ENCODE results near the gene HCLS1.

DNA sequence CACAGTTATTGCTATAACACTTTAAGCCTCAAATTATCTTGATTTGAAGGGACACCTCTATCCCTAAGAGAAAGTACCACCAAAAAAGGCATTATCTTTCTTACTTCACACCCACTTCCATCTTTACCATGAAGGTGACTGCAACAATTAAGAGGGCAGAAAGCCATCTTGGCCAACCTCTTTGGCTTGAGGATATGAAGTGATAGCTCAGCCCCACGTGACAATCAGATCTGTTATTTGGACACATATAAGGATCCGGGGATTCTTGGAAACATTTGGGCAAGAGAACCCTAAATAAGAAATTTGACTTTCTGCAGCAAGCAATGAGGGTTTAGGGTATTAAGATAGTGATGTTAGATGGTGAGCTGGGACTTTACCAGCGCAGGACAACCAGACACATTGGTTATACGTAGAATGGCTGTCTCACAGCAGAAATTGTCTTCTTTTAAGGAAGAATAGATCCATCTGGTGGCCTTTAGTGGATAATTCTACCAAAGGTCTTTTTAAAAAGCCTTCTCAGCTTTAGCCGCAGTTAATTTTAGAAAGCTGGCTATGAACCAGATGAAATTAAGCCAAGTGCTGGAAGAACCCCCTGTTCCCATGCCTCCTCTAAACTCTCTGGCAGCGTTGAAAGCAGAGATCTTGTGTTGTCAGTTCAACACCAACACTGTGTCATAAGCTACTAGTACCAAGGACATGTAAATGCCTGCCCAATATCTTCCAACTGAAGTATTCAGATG lies 12.3 kb downstream of the HCLS1 start:
- TF ChIP-seq, protein P1, sequence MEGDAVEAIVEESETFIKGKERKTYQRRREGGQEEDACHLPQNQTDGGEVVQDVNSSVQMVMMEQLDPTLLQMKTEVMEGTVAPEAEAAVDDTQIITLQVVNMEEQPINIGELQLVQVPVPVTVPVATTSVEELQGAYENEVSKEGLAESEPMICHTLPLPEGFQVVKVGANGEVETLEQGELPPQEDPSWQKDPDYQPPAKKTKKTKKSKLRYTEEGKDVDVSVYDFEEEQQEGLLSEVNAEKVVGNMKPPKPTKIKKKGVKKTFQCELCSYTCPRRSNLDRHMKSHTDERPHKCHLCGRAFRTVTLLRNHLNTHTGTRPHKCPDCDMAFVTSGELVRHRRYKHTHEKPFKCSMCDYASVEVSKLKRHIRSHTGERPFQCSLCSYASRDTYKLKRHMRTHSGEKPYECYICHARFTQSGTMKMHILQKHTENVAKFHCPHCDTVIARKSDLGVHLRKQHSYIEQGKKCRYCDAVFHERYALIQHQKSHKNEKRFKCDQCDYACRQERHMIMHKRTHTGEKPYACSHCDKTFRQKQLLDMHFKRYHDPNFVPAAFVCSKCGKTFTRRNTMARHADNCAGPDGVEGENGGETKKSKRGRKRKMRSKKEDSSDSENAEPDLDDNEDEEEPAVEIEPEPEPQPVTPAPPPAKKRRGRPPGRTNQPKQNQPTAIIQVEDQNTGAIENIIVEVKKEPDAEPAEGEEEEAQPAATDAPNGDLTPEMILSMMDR (IDR thresholded peaks at IDR 0.05; ENCODE audit: insufficient read depth, low read length, poor library complexity, severe bottlenecking) = no peak
- no peak for TF ChIP-seq EZH2phosphoT487 (conservative IDR thresholded peaks at IDR 0.05; ENCODE audit: low read length)

All from SU-DHL-6 (cell line).